PC-9 (cell line): ENCODE results near the gene CNPPD1.

Experiments
- EZH2 ChIP-seq: fragments of 200-600 bp; sonication (generic); IDR thresholded peaks from 2 replicates; pipeline ENCODE4 v1.8.0; 2017; ENCODE audit warnings: antibody characterized with exemption, low read depth
- TF ChIP-seq, protein P1 (sequence below): fragments of 200-600 bp; sonication (generic); conservative IDR thresholded peaks from 2 replicates; pipeline ENCODE4 v1.6.1; 2017; ENCODE audit warnings: mixed run types, antibody characterized with exemption, mild to moderate bottlenecking, moderate library complexity

DNA sequence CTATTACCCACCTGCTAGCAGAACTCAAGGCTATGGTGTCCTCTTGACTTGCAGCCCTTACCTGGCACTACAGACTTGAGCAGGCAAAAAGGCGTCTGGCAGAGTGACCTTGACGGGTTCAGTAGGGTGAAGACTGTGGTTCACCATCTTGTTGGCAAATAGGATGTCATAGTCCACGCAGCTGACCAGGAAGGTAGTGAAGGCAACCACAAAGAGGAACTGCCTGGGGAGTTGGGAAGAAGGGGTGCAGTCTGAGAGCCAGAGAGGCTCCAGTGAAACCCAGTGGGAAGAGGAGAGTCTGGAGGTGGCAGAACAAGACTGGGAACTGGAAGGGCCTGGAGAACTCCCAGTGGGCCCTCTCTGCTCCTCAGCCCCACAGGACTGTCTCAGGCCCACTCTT lies 48.6 kb upstream of the CNPPD1 start:
- TF ChIP-seq, protein P1, sequence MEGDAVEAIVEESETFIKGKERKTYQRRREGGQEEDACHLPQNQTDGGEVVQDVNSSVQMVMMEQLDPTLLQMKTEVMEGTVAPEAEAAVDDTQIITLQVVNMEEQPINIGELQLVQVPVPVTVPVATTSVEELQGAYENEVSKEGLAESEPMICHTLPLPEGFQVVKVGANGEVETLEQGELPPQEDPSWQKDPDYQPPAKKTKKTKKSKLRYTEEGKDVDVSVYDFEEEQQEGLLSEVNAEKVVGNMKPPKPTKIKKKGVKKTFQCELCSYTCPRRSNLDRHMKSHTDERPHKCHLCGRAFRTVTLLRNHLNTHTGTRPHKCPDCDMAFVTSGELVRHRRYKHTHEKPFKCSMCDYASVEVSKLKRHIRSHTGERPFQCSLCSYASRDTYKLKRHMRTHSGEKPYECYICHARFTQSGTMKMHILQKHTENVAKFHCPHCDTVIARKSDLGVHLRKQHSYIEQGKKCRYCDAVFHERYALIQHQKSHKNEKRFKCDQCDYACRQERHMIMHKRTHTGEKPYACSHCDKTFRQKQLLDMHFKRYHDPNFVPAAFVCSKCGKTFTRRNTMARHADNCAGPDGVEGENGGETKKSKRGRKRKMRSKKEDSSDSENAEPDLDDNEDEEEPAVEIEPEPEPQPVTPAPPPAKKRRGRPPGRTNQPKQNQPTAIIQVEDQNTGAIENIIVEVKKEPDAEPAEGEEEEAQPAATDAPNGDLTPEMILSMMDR = no peak
- TF ChIP-seq EZH2 = no peak
